Upper lobe of right lung (tissue), 1 donor: ENCODE data around the gene ACTL8. TPM values are rescaled to one million over a fixed set of nuclear protein-coding genes. Genes with fewer than 3 reads are reported as not detected.

Source experiments
- ATAC-seq: fragments of 200-7000 bp; cut with Tn5 transposase; one replicate; pipeline ENCODE4 v1.9.1; 2020; ENCODE audit warnings: mild to moderate bottlenecking, moderate library complexity
- DNase-seq: peaks from one replicate; pipeline ENCODE4 v3.0.0-alpha.2; 2020
- H3K27ac ChIP-seq: fragments of 200-600 bp; one replicate; pipeline ENCODE4 v1.8.0; 2022
- H3K27me3 ChIP-seq: fragments of 200-600 bp; one replicate; pipeline ENCODE4 v1.8.0; 2022; ENCODE audit warnings: mild to moderate bottlenecking
- H3K36me3 ChIP-seq: fragments of 200-600 bp; one replicate; pipeline ENCODE4 v1.8.0; 2022
- H3K4me1 ChIP-seq: fragments of 200-600 bp; one replicate; pipeline ENCODE4 v1.8.0; 2022
- H3K4me3 ChIP-seq: fragments of 200-600 bp; one replicate; pipeline ENCODE4 v1.8.0; 2022; ENCODE audit warnings: mild to moderate bottlenecking
- H3K9me3 ChIP-seq: fragments of 200-600 bp; one replicate; pipeline ENCODE4 v1.8.0; 2022
- intact Hi-C: fragments of 100-400 bp; cut with DNase I; formaldehyde crosslinking; loops from one replicate; pipeline ENCODE4 v1.11.0; 2022
- total RNA-seq: library from RNA; stranded (reverse); fragmentation: NEBNext Ultra II Directional; extraction: Animal tissue kit (Norgen Biotek cat#: 25700); gene quantifications from one replicate; pipeline ENCODE4 v1.2.1, GENCODE V29; 2021
- TF ChIP-seq, protein P1 (sequence below): fragments of 200-600 bp; IDR thresholded peaks from one replicate; pipeline ENCODE4 v1.8.0; 2022; ENCODE audit warnings: antibody characterized with exemption
- donor health status: DM: no; HTN: yes; CAD: no; lungs with severe emphysema.

ACTL8 gene
- total RNA-seq, 1 donor from 2014 or later = not detected

DNA sequence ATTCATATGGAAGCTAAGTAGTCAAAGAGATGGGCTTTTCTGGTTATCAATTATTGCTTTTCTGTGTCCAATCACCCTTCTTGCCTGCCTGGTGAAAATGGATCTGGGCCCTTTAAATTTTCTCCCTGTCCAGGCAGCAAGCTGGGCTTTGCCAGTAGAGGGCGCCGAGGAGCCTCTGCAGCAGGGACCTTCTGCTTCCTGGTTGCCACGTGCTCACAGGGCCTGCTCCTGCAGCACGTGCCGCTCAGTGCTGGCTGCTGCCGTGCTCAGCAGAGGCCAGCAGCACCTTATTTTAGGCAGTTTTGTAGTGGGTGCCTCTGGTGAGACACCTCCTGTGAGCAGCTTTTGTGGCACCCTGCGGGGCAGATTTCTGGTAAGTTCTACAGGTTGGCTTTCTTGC lies 4.0 kb downstream of the ACTL8 start:
- no peak for ATAC-seq
- Histone ChIP-seq H3K36me3 (no peaks in the 10 kb centered on the region), H3K27ac (no peak overlapping the region), H3K27me3 (peaks cover 8% of the 10 kb centered on the region), H3K4me3 (no peak overlapping the region), H3K9me3 (peaks cover 37% of the 10 kb centered on the region), H3K4me1 (no peaks in the 10 kb centered on the region)
- TF ChIP-seq, protein P1, sequence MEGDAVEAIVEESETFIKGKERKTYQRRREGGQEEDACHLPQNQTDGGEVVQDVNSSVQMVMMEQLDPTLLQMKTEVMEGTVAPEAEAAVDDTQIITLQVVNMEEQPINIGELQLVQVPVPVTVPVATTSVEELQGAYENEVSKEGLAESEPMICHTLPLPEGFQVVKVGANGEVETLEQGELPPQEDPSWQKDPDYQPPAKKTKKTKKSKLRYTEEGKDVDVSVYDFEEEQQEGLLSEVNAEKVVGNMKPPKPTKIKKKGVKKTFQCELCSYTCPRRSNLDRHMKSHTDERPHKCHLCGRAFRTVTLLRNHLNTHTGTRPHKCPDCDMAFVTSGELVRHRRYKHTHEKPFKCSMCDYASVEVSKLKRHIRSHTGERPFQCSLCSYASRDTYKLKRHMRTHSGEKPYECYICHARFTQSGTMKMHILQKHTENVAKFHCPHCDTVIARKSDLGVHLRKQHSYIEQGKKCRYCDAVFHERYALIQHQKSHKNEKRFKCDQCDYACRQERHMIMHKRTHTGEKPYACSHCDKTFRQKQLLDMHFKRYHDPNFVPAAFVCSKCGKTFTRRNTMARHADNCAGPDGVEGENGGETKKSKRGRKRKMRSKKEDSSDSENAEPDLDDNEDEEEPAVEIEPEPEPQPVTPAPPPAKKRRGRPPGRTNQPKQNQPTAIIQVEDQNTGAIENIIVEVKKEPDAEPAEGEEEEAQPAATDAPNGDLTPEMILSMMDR = no peak
- no peak for DNase-seq
- intact Hi-C loops = no loop called here

DNA sequence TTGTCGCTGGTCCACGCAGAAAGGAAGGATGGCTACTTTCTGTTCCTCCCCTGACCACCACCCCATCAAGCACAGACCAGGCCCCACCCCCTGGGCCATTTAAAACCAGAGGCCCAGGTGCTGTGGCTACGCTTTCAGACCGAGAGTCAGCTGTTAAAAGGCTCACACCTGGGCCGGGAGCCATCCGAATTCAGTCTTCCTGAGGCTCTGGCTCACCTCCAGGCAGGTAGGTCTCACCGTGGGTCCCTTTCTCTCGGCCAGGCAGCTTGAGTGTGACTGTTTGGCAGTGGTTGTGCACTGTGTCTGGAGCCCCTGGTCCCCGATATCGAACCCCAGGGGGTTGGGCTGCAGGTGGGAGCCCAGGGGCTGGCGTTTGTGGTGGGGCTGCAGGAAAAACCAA lies 7.2 kb downstream of the ACTL8 start:
- peaks cover 22% of the 10 kb centered on the region for H3K9me3 ChIP-seq
- intact Hi-C loops = no loop called here
- no peak for DNase-seq

DNA sequence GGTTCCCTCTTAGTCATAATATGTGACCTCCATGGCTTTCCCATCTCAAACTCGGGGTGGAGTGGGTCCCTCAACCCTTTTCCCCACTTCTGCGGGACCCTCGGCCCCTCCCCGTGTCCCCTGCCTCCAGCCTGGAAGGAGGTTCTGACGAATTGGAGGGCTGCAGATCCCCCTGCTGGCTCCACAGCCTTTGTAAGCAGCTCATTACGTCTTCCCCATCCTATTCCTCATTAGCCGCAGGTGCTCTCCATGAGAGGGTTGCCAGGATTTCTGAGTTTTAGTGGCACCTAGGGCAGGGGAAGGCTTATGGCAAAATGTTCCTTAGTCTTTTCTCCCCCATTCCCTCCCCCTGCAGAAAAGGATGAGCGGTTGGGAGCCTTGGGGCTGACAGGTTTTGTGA lies 8.3 kb downstream of the ACTL8 start:
- no peak for DNase-seq

More for the DNA sequence above, 7.2 kb downstream of the ACTL8 start:
- peaks cover 14% of the 10 kb centered on the region for H3K27me3 ChIP-seq
- no peaks in the 10 kb centered on the region for H3K36me3 ChIP-seq
- no peak for ATAC-seq
- H3K4me1 ChIP-seq = no peaks in the 10 kb centered on the region
- TF ChIP-seq, protein P1 = no peak
- H3K4me3 ChIP-seq = no peak overlapping the region
- no peak overlapping the region for H3K27ac ChIP-seq

DNA sequence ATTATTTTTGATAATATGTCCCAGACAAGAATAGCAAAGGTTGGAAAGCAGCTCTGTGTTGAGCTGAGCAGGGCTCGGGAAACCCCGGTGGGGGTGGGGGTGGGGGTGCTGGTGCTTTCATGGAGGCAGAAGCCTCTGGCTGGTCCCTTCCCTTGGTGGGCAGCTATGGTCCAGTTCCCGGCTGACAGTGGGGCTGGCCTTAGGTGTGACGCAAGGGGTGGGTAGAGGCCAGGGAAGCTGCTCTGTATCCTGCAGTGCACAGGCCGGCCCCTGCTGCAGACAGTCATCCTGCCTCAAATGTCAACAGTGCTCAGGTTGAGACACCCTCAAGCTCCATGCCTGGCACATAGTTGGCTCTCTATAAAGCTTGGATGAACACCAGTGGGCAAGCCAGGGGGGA lies 8.9 kb downstream of the ACTL8 start:
- Histone ChIP-seq H3K36me3 (no peaks in the 10 kb centered on the region), H3K4me1 (no peaks in the 10 kb centered on the region), H3K4me3 (no peak overlapping the region), H3K27me3 (peaks cover 14% of the 10 kb centered on the region), H3K9me3 (peaks cover 12% of the 10 kb centered on the region), H3K27ac (no peak overlapping the region)
- ATAC-seq (no peak), DNase-seq (no peak)
- intact Hi-C loops = no loop called here
- TF ChIP-seq, protein P1 = no peak

More for the DNA sequence above, 8.3 kb downstream of the ACTL8 start:
- no peaks in the 10 kb centered on the region for H3K4me1 ChIP-seq
- no peak overlapping the region for H3K27ac ChIP-seq
- TF ChIP-seq, protein P1 = no peak
- H3K4me3 ChIP-seq = no peak overlapping the region
- no peak for ATAC-seq
- peaks cover 17% of the 10 kb centered on the region for H3K9me3 ChIP-seq
- intact Hi-C loops = no loop called here
- H3K36me3 ChIP-seq = no peaks in the 10 kb centered on the region
- H3K27me3 ChIP-seq = peaks cover 14% of the 10 kb centered on the region

DNA sequence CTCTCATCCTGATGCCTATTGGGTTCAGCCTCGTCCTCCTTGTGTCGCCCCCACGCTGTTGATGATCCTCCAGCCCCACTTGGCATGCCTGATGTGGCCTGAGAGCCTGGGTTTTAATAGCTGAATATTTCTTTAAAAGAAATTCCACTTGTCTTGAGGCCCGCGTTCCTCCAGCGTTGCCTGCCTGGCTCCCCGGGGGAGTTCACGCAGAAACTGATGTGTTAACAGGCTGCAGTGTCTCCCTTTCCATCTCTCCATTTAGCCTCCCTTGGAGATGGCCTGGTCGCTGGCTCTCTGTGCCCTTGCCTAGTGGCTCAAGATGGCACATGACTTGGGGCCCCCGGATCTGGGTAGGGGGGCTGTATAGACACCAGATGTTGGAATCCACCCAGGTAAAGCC lies 9.5 kb downstream of the ACTL8 start:
- Histone ChIP-seq H3K27me3 (peaks cover 14% of the 10 kb centered on the region), H3K27ac (no peak overlapping the region), H3K36me3 (no peaks in the 10 kb centered on the region), H3K9me3 (peaks cover 6% of the 10 kb centered on the region), H3K4me1 (no peaks in the 10 kb centered on the region), H3K4me3 (no peak overlapping the region)
- TF ChIP-seq, protein P1 = no peak
- intact Hi-C loops = no loop called here
- DNase-seq (no peak), ATAC-seq (no peak)
